Measurements from ENCODE around the gene ANKHD1. TPM values are rescaled to one million over a fixed set of nuclear protein-coding genes. Genes with fewer than 3 reads are reported as not detected.

The ANKHD1 gene
- total RNA-seq, 2 experiments from 2014 or later: 90.6 to 143 TPM

GRCh38 chr5:140360681-140361479, 40.8 kb upstream of the ANKHD1 start:
- intact Hi-C loops (cut with micrococcal nuclease; ENCODE audit: unreplicated experiment): loop anchor here (10.0 kb wide), 1 partner anchor 194 kb away; the partner anchor contains the start of gene SRA1
- H4K20me1 ChIP-seq (ENCODE audit: insufficient read depth, low read length): no peaks in the 10 kb centered on the region
- DNase-seq (ENCODE audit: low spot score): no peak
- no peak overlapping the region for H3K4me3 ChIP-seq (ENCODE audit: low read depth, low read length, poor library complexity, severe bottlenecking)
- ChIA-PET CTCF (ENCODE audit: unreplicated experiment) (interaction anchor here (0.6 to 0.8 kb wide), 2 partner anchors 12 to 114 kb away, joined by 3 to 4 read pairs; no protein-coding TSS in a partner anchor), POLR2A (interaction anchor here (0.6 to 1.5 kb wide), 6 partner anchors 13 to 707 kb away, joined by 3 to 4 read pairs (median 3); no protein-coding TSS in a partner anchor)
- H3K9me3 ChIP-seq (ENCODE audit: low read length): no peaks in the 10 kb centered on the region
- no peaks in the 10 kb centered on the region for H3K36me3 ChIP-seq (ENCODE audit: insufficient read depth, low read length)
- peaks cover 9% of the 10 kb centered on the region for H3K4me1 ChIP-seq (ENCODE audit: insufficient read depth, low read length, poor library complexity, severe bottlenecking)
- no TSS peak for BruUV-seq (replicated peaks)
- no peak overlapping the region for H2AFZ ChIP-seq (ENCODE audit: low read length)
- H3K9me2 ChIP-seq (ENCODE audit: insufficient read depth, low read length): no peaks in the 10 kb centered on the region
- no peaks in the 10 kb centered on the region for H3K79me2 ChIP-seq (ENCODE audit: insufficient read depth, low read depth, low read length)
- H3K4me2 ChIP-seq (ENCODE audit: low read length): no peak overlapping the region
- H3K27ac ChIP-seq (ENCODE audit: low read depth, low read length, poor library complexity, severe bottlenecking): no peak overlapping the region
- TF ChIP-seq EZH2phosphoT487 (IDR thresholded peaks at IDR 0.05; ENCODE audit: borderline replicate concordance, low read depth, low read length): no peak
- no peak for TF ChIP-seq CTCF (conservative IDR thresholded peaks at IDR 0.05; ENCODE audit: low read length)

- H3K27ac ChIP-seq (ENCODE audit: low read depth, low read length, poor library complexity, severe bottlenecking): no peak overlapping the region
- POLR2A ChIA-PET: no interaction called here
- no TSS peak for BruUV-seq (replicated peaks)
- no peaks in the 10 kb centered on the region for H3K79me2 ChIP-seq (ENCODE audit: insufficient read depth, low read depth, low read length)
- H4K20me1 ChIP-seq (ENCODE audit: insufficient read depth, low read length): no peaks in the 10 kb centered on the region
- no peak for DNase-seq (ENCODE audit: low spot score)
- CTCF ChIA-PET (ENCODE audit: unreplicated experiment): interaction anchor here (1.3 kb wide), 1 partner anchor 12 kb away, joined by 3 read pairs; no protein-coding TSS in a partner anchor
- no peaks in the 10 kb centered on the region for H3K36me3 ChIP-seq (ENCODE audit: insufficient read depth, low read length)
- no peak overlapping the region for H3K4me2 ChIP-seq (ENCODE audit: low read length)
- H3K4me1 ChIP-seq (ENCODE audit: insufficient read depth, low read length, poor library complexity, severe bottlenecking): peaks cover 9% of the 10 kb centered on the region
- no peaks in the 10 kb centered on the region for H3K9me3 ChIP-seq (ENCODE audit: low read length)
- intact Hi-C loops (cut with micrococcal nuclease; ENCODE audit: unreplicated experiment): loop anchor here (10.0 kb wide), 1 partner anchor 193 kb away; the partner anchor contains the start of gene SRA1
- H3K9me2 ChIP-seq (ENCODE audit: insufficient read depth, low read length): no peaks in the 10 kb centered on the region
- TF ChIP-seq CTCF (conservative IDR thresholded peaks at IDR 0.05; ENCODE audit: low read length): no peak
- TF ChIP-seq EZH2phosphoT487 (IDR thresholded peaks at IDR 0.05; ENCODE audit: borderline replicate concordance, low read depth, low read length): no peak
- H3K4me3 ChIP-seq (ENCODE audit: low read depth, low read length, poor library complexity, severe bottlenecking): no peak overlapping the region
- H2AFZ ChIP-seq (ENCODE audit: low read length): no peak overlapping the region
Measured at GRCh38 chr5:140361901-140362300, 39.7 kb upstream of the ANKHD1 start.

GRCh38 chr5:140362311-140362710, 39.3 kb upstream of the ANKHD1 start:
- no peaks in the 10 kb centered on the region for H3K9me3 ChIP-seq (ENCODE audit: low read length)
- no peaks in the 10 kb centered on the region for H3K9me2 ChIP-seq (ENCODE audit: insufficient read depth, low read length)
- no TSS peak for BruUV-seq (replicated peaks)
- H3K4me2 ChIP-seq (ENCODE audit: low read length): no peak overlapping the region
- intact Hi-C loops (cut with micrococcal nuclease; ENCODE audit: unreplicated experiment): loop anchor here (10.0 kb wide), 1 partner anchor 192 kb away; the partner anchor contains the start of gene SRA1
- no peaks in the 10 kb centered on the region for H4K20me1 ChIP-seq (ENCODE audit: insufficient read depth, low read length)
- POLR2A ChIA-PET: no interaction called here
- CTCF ChIA-PET (ENCODE audit: unreplicated experiment): interaction anchor here (1.3 kb wide), 1 partner anchor 13 kb away, joined by 3 read pairs; no protein-coding TSS in a partner anchor
- H3K36me3 ChIP-seq (ENCODE audit: insufficient read depth, low read length): no peaks in the 10 kb centered on the region
- H3K4me1 ChIP-seq (ENCODE audit: insufficient read depth, low read length, poor library complexity, severe bottlenecking): peaks cover 5% of the 10 kb centered on the region
- H2AFZ ChIP-seq (ENCODE audit: low read length): no peak overlapping the region
- no peak overlapping the region for H3K27ac ChIP-seq (ENCODE audit: low read depth, low read length, poor library complexity, severe bottlenecking)
- DNase-seq (ENCODE audit: low spot score): no peak
- no peak overlapping the region for H3K4me3 ChIP-seq (ENCODE audit: low read depth, low read length, poor library complexity, severe bottlenecking)
- TF ChIP-seq EZH2phosphoT487 (IDR thresholded peaks at IDR 0.05; ENCODE audit: borderline replicate concordance, low read depth, low read length) (no peak), CTCF (conservative IDR thresholded peaks at IDR 0.05; ENCODE audit: low read length) (no peak)
- H3K79me2 ChIP-seq (ENCODE audit: insufficient read depth, low read depth, low read length): no peaks in the 10 kb centered on the region

Measured in OCI-LY7 (cell line).